Sigmoid colon (tissue), 4 donors: ENCODE results near the gene DNAH6.

Experiments used
- EP300 ChIP-seq, 4 donors: sonication (generic); formaldehyde crosslinking; IDR thresholded peaks; one replicate each; pipeline ENCODE4 v1.6.1; 2017; ENCODE audit warnings: antibody characterized with exemption in 4 of 4
- POLR2A ChIP-seq, 2 donors: fragments of 450-650 bp; IDR thresholded peaks; one replicate each; pipeline ENCODE4 v1.6.1; 2016; ENCODE audit warnings: antibody characterized with exemption in 2 of 2, mild to moderate bottlenecking in 2 of 2, moderate library complexity in 2 of 2
- POLR2AphosphoS5 ChIP-seq, 4 donors: sonication (generic); formaldehyde crosslinking; IDR thresholded peaks; one replicate each; pipeline ENCODE4 v1.6.1; 2017; ENCODE audit warnings: antibody characterized with exemption in 4 of 4
- TF ChIP-seq, protein P1 (sequence below), 4 experiments: fragments of 450-650 bp in 3 of 4; fragments of 200-600 bp in 1 of 4; IDR thresholded peaks; one replicate each; pipeline ENCODE4 v1.5.1; 2016 to 2019; ENCODE audit warnings: antibody characterized with exemption in 4 of 4, mild to moderate bottlenecking in 3 of 4, moderate library complexity in 2 of 4

DNA sequence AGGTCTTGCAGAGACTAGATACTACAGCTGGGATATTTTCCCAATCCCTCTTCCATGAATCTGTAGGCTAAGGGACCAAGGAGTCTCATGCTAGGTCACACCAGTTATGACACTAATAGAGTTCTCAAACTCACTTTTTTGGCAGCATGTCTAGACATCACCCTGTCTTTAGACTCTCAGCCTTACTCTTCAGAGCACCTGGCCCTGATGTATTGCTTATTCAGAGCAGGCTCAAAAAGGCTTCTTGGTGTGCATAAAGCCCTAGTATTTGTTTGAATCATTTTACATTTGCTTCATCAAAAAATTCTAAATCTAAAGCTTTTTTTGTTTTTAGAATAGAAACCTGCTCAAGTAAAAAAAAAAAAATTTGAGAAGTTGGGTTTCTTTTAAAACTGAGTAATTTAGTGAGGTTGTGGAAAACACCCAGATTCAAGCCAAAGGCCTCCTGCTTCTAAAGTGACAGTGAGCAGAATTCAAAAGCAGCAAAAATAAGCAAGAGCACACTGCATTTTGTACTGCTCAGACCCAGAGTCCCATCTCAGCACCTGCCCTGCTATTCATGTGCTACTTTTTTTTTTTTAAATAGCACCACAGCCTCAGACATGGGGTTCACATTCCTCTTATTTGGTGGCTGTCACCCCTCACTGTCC, 18.0 kb upstream of the DNAH6 start:
- TF ChIP-seq, protein P1, sequence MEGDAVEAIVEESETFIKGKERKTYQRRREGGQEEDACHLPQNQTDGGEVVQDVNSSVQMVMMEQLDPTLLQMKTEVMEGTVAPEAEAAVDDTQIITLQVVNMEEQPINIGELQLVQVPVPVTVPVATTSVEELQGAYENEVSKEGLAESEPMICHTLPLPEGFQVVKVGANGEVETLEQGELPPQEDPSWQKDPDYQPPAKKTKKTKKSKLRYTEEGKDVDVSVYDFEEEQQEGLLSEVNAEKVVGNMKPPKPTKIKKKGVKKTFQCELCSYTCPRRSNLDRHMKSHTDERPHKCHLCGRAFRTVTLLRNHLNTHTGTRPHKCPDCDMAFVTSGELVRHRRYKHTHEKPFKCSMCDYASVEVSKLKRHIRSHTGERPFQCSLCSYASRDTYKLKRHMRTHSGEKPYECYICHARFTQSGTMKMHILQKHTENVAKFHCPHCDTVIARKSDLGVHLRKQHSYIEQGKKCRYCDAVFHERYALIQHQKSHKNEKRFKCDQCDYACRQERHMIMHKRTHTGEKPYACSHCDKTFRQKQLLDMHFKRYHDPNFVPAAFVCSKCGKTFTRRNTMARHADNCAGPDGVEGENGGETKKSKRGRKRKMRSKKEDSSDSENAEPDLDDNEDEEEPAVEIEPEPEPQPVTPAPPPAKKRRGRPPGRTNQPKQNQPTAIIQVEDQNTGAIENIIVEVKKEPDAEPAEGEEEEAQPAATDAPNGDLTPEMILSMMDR (IDR thresholded peaks at IDR 0.05) = no peak
- TF ChIP-seq POLR2AphosphoS5 (IDR thresholded peaks at IDR 0.05) = no peak
- TF ChIP-seq POLR2A (IDR thresholded peaks at IDR 0.05) = no peak
- no peak for TF ChIP-seq EP300 (IDR thresholded peaks at IDR 0.05)
